Stimulated activated naive B cell treated with anti-CD40 and anti-IgM and Interleukin-4, amounts not matched to agents 10 μg/mL and 1 μg/mL and 100 μg/mL, for 72 hours (primary cell): Measurements from ENCODE around the gene SPRY4.
"Not testable (repeated sequence)": the region's sequence is repeated elsewhere in the genome, so short reads cannot be mapped to it uniquely, and the experiment has no call there.

ENCODE experiments used
- ATAC-seq, 2 donors: fragments of 150-1000 bp; cut with Tn5 transposase; replicated peaks; 2 replicates each; pipeline ENCODE4 v1.10.0; 2021; ENCODE audit warnings: moderate library complexity in 1 of 2
- DNase-seq: peaks from one replicate; pipeline ENCODE4 v3.0.0; 2021
- H3K27ac Mint-ChIP-seq: one replicate; pipeline ENCODE4 v1.8.0; 2022; ENCODE audit warnings: mild to moderate bottlenecking, mixed read lengths
- H3K27me3 Mint-ChIP-seq, 2 donors: one replicate each; pipeline ENCODE4 v1.8.0; 2022; ENCODE audit warnings: mixed read lengths in 2 of 2
- H3K36me3 Mint-ChIP-seq, 2 donors: one replicate each; pipeline ENCODE4 v1.8.0; 2022; ENCODE audit warnings: mixed read lengths in 2 of 2, mild to moderate bottlenecking in 1 of 2
- H3K4me1 Mint-ChIP-seq, 2 donors: one replicate each; pipeline ENCODE4 v1.8.0; 2022; ENCODE audit warnings: mixed read lengths in 2 of 2, mild to moderate bottlenecking in 1 of 2
- H3K4me3 Mint-ChIP-seq, 2 donors: one replicate each; pipeline ENCODE4 v1.8.0; 2022; ENCODE audit warnings: mild to moderate bottlenecking in 2 of 2, mixed read lengths in 2 of 2, moderate library complexity in 1 of 2
- H3K9me3 Mint-ChIP-seq, 2 donors: one replicate each; pipeline ENCODE4 v1.8.0; 2022; ENCODE audit warnings: mixed read lengths in 2 of 2, mild to moderate bottlenecking in 1 of 2

SPRY4 gene

DNA sequence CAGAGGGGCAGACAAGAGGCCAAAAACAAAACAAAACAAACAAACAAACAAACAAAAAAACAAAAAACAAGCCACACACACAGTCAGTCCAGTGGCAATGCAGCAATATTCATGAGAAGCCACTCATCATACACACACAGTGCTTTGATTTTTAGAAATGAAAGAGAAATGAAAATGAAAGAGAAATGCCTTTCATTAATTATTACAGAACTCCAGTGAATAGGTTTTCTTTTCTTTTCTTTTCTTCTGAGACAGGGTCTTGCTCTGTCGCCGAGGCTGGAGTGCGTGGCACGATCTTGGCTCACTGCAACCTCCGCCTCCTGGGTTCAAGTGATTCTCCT lies 36.9 kb downstream of the SPRY4 start:
- H3K27ac Mint-ChIP-seq: no peak overlapping the region

DNA sequence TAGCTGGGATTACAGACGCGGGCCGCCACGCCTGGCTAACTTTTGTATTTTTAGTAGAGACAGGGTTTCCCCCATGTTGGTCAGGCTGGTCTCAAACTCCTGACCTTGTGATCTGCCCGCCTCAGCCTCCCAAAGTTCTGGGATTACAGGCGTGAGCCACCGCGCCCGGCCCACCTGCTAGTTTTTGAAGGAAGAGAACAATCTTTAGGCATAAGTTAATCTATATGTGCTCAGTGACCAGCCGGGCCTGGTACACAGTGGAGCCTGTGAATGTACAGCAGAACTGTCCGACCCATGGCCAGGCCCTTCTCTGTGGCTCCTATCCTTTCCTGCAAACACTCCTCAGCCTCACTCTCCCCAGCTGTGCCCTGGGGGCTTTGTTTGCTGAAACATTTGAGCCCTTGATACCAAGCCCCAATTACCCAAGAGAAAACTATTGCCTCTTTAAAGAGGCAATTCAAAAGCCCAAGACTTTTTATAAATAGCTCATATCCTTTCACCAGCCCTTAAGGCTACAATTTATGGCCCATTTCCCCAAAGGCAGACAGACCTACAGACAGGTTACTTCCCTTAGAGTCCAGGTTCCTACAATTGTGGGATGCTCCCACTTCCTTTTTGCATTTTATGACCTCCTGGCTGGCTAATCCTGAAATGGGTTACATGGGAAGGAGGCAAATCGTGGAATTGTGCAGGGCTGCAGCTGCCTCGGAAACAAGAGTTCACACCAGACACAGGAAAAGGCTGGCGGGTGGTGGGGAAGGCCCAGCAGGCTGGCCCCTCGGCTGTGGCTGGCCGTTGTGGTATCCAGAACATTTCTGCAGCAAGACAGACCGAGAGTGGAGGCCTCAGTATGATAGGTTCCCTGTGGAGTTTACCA lies 37.5 kb downstream of the SPRY4 start:
- Mint-ChIP-seq H3K27ac (no peak overlapping the region), H3K4me3 (no peak overlapping the region), H3K4me1 (peaks cover 16 to 17% of the 10 kb centered on the region in 2 donors), H3K36me3 (no peaks in the 10 kb centered on the region), H3K27me3 (peaks cover 0 to 4% of the 10 kb centered on the region in 2 donors), H3K9me3 (no peaks in the 10 kb centered on the region)
- no peak for DNase-seq
- ATAC-seq: no peak

More for the DNA sequence above, 36.9 kb downstream of the SPRY4 start:
- no peaks in the 10 kb centered on the region for H3K36me3 Mint-ChIP-seq
- ATAC-seq (no peak), DNase-seq (no peak)
- no peak overlapping the region for H3K4me3 Mint-ChIP-seq
- peaks cover 16 to 17% of the 10 kb centered on the region in 2 donors for H3K4me1 Mint-ChIP-seq
- H3K9me3 Mint-ChIP-seq: no peaks in the 10 kb centered on the region
- H3K27me3 Mint-ChIP-seq: peaks cover 0 to 4% of the 10 kb centered on the region in 2 donors

DNA sequence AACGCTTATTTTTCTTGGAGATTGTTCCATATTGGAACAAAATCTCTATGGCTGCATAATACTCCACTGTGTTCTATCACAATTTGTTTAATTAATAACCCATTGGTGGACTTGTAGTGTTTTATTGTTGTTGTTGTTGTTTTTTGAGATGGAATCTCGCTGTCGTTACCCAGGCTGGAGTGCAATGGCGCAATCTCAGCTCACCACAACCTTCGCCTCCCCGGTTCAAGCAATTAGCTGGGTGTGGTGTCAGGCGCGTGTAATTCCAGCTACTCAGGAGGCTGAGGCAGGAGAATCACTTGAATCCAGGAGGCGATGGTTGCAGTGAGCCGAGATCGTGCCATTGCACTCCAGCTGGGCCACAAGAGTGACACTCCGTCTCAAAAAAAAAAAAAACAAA lies 38.7 kb downstream of the SPRY4 start:
- Mint-ChIP-seq H3K27me3 (peaks cover 0 to 4% of the 10 kb centered on the region in 2 donors), H3K27ac (no peak overlapping the region), H3K9me3 (no peaks in the 10 kb centered on the region), H3K4me3 (no peak overlapping the region), H3K4me1 (peaks cover 16 to 17% of the 10 kb centered on the region in 2 donors), H3K36me3 (no peaks in the 10 kb centered on the region)
- ATAC-seq (no peak), DNase-seq (no peak)

DNA sequence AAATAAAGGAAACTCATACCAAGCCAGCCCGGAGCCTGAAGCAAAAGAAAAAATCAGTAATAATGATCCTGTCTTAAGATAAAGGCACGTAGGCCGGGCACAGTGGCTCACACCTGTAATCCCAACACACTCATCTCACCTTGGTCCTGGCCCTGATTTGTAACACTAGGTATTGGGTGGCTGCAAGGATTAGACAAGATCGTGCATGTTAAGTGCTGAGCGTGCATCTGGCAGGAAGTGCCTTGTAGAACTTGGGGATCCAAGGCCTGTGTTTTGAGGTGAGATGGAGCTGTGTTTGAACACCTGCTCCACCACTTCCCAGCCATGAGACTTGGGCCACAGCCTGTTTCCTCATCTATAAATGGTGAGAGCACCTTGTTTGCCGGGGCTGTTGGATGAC lies 41.5 kb downstream of the SPRY4 start:
- Mint-ChIP-seq H3K4me3 (no peak overlapping the region), H3K36me3 (no peaks in the 10 kb centered on the region), H3K27ac (no peak overlapping the region), H3K4me1 (peaks cover 11 to 13% of the 10 kb centered on the region in 2 donors), H3K27me3 (peaks cover 0 to 4% of the 10 kb centered on the region in 2 donors), H3K9me3 (no peaks in the 10 kb centered on the region)
- DNase-seq: no peak
- ATAC-seq: no peak

DNA sequence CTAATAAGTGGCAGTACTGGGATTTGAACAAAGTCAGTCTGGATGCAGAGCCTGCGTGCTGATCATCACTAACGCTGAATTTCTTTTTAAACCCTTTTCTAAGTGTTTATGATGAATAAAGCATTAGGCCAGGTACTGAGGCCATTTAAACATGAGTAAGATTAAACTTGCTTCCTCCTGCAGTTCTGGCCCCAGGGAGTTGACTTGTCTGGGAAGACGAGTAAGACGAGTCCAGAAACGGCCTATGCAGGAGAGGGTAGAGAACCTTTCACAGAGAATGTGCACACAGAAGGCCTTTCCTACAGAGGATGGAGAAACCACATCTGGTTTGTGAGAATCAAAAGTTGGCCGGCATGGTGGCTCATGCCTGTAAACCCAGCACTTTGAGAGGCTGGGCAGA lies 42.9 kb downstream of the SPRY4 start:
- Mint-ChIP-seq H3K27me3 (no peaks in the 10 kb centered on the region), H3K36me3 (no peaks in the 10 kb centered on the region), H3K9me3 (no peaks in the 10 kb centered on the region), H3K27ac (no peak overlapping the region), H3K4me3 (no peak overlapping the region), H3K4me1 (no peaks in the 10 kb centered on the region)
- ATAC-seq: no peak
- DNase-seq: no peak

DNA sequence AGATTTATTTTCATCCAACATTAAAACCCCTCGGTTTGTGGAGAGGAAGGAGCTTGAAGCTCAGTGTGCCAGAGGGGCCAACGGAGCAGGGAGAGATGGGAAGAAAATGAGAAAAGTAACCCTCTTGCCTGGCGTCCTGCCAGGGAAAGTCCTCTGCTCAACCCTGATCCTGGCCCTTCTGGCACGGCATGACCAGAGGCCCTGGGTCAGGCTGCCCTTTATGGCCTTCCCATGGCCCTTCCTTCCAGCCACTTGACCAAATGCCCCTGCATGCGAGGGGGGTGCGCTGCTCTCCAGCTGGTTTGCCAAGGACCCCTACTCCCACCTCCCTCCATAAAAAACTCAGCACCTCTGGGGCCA lies 43.8 kb downstream of the SPRY4 start:
- Mint-ChIP-seq H3K36me3 (no peaks in the 10 kb centered on the region), H3K27me3 (no peaks in the 10 kb centered on the region), H3K27ac (no peak overlapping the region), H3K4me1 (no peaks in the 10 kb centered on the region), H3K9me3 (no peaks in the 10 kb centered on the region), H3K4me3 (no peak overlapping the region)
- ATAC-seq: no peak
- no peak for DNase-seq

DNA sequence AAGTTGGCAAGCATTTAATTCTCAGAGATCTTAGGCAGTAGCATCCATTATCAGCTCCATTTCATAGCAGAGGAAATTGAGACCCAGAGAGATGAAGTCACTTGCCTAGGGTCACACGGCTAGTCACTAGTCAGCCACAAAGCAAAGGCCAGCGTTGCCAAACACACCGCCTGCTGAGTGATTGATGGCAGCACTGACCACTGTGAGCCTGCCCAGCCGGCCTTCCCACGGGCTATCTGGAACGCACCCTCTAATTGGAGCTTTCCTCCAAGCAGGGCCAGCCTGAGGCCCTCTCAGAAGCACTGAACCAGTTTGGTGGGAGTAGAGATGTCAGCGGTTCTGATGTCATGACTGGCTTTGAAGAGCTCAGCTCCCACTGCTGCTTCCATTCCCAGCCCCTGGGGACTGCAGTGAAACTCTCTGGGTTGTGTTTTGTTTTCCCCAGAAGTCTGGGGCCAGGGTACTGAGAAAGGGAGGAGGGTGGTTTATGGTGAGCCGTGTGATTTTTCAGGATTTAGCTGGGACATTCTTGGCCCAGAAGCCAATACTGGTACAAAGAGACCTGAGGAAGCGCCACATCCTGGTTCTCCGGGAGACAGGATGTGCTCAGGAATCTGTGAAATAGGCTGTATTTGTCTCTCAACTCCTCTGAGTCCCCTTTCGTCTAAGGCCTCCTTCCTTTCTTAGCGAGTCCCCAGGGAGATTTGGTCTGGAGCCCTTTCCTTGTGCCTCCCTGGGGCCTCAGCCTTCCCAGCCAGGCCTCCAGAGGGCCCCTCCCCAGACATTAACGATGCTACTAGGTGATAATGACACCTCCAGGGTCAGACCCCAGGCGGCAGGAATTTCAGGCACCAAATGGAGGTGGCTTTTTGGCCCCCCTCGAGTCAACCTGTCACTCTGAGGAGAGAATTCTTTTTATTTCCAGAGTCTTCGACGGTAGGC lies 44.5 kb downstream of the SPRY4 start:
- no peak for DNase-seq
- Mint-ChIP-seq H3K4me3 (no peak overlapping the region), H3K27me3 (no peaks in the 10 kb centered on the region), H3K9me3 (no peaks in the 10 kb centered on the region), H3K4me1 (no peaks in the 10 kb centered on the region), H3K27ac (no peak overlapping the region), H3K36me3 (no peaks in the 10 kb centered on the region)
- no peak for ATAC-seq

DNA sequence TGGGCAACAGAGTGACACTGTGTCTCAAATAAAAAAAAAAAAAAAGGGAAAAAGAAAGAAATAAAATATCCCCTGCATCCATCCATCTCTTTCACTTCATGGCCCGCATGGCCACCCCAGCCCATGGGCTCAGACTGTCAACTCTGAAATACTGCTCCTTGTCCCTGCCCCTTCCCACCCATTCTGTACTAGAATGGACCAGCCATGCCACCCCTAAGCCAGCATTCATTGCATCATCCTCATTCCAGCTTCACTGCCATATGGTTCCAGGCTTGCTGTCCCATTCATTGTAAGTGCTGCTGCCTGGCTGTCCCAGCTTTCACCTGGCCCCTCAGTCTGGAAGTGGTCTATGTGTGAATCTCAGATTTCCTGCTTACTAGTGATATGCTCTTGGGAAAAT lies 46.2 kb downstream of the SPRY4 start:
- DNase-seq (no peak), ATAC-seq (no peak)
- Mint-ChIP-seq H3K27ac (no peak overlapping the region), H3K36me3 (no peaks in the 10 kb centered on the region), H3K9me3 (no peaks in the 10 kb centered on the region), H3K4me1 (no peaks in the 10 kb centered on the region), H3K4me3 (no peak overlapping the region), H3K27me3 (peaks cover 0 to 3% of the 10 kb centered on the region in 2 donors)

DNA sequence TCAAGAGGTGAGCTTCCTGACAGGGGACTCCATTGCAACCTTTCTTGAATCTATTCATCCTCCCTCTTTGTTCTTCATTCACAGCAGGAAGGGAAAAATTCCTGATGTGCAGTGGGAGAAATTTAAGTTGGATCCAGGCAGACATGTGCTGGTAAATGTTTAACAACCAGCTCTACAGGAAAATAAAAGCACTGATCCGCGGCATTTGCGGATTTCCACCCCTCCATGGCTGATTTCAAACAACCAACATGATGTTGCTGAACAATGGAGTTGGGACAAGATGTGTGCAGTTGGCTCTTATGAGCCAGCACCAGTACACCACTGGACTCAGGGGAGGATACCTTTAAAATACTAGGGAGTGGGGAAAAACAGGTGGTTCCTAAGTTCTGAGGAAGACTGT lies 47.0 kb downstream of the SPRY4 start:
- Mint-ChIP-seq H3K27me3 (peaks cover 0 to 6% of the 10 kb centered on the region in 2 donors), H3K9me3 (no peaks in the 10 kb centered on the region), H3K36me3 (no peaks in the 10 kb centered on the region), H3K27ac (no peak overlapping the region), H3K4me1 (no peaks in the 10 kb centered on the region), H3K4me3 (no peak overlapping the region)
- DNase-seq: no peak
- ATAC-seq: no peak

DNA sequence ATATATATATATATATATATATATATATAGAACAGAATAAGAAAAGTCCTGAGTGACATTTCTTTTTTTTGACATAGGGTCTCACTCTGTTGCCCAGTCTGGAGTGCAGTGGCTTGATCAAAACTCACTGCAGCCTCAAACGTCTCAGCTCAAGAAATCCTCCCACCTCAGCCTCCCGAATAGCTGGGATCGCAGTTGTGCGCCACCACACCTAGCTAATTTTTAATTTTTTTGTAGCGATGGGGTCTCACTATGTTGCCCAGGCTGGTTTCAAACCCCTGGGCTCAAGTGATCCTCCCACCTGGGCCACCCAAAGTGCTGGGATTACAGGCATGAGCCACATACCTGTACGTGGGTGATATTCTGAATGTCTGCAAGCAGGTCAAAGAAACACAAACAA lies 48.3 kb downstream of the SPRY4 start:
- Mint-ChIP-seq H3K27ac (no peak overlapping the region), H3K36me3 (no peaks in the 10 kb centered on the region), H3K4me3 (no peak overlapping the region), H3K27me3 (peaks cover 0 to 6% of the 10 kb centered on the region in 2 donors), H3K4me1 (no peaks in the 10 kb centered on the region), H3K9me3 (no peaks in the 10 kb centered on the region)
- DNase-seq (no peak), ATAC-seq (no peak)

DNA sequence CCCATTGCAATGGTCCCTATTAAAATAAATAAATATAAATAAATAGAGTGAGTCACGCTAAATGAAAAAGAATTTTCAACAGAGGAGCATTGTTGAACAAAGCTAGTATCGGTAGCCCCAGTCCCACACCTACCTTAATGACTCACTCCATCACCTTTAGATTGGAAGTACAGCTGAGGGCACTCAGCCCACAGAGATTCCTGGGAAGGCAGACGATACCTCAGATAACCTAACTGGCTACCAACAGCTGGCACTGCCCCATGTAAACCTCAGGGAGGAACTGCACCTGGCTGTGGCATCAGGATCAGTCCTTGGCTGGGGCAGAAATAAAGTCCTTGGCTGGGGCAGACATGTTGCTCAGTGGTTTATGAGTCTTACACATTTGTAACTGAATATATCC lies 49.3 kb downstream of the SPRY4 start:
- no peak overlapping the region for H3K27ac Mint-ChIP-seq
- no peaks in the 10 kb centered on the region for H3K36me3 Mint-ChIP-seq
- H3K4me3 Mint-ChIP-seq: no peak overlapping the region
- no peaks in the 10 kb centered on the region for H3K4me1 Mint-ChIP-seq
- DNase-seq (no peak), ATAC-seq (no peak)
- H3K9me3 Mint-ChIP-seq: no peaks in the 10 kb centered on the region
- H3K27me3 Mint-ChIP-seq: peaks cover 0 to 12% of the 10 kb centered on the region in 2 donors

DNA sequence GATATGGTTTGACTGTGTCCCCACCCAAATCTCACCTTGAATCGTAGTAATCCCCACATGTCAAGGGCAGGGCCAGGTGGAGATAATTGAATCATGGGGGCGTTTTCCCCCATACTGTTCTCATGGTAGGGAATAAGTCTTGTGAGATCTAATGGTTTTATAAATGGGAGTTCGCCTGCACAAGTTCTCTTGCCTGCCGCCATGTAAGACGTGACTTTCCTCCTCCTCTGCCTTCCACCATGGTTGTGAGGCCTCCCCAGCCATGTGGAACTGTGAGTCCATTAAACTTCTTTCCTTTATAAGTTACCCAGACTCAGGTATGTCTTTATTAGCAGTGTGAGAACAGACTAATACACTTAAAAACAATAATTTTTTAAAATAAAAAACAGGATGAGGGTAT lies 52.2 kb downstream of the SPRY4 start:
- peaks cover 7 to 18% of the 10 kb centered on the region in 2 donors for H3K27me3 Mint-ChIP-seq
- not testable (repeated sequence) for H3K36me3 Mint-ChIP-seq, H3K9me3 Mint-ChIP-seq, H3K4me3 Mint-ChIP-seq, H3K27ac Mint-ChIP-seq, H3K4me1 Mint-ChIP-seq, DNase-seq, ATAC-seq

DNA sequence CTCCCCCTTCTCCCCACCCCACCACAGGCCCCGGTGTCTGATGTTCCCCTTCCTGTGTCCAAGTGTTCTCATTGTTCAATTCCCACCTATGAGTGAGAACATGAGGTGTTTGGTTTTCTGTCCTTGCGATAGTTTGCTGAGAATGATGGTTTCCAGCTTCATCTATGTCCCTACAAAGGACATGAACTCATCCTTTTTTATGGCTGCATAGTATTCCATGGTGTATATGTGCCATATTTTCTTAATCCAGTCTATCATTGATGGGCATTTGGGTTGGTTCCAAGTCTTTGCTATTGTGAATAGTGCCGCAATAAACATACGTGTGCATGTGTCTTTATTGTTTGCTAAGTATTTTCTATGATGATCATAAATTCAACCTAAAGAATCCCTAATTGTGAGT lies 60.7 kb downstream of the SPRY4 start:
- peaks cover 13 to 17% of the 10 kb centered on the region in 2 donors for H3K27me3 Mint-ChIP-seq
- DNase-seq, H3K9me3 Mint-ChIP-seq, H3K4me3 Mint-ChIP-seq, ATAC-seq, H3K36me3 Mint-ChIP-seq, H3K27ac Mint-ChIP-seq, H3K4me1 Mint-ChIP-seq: not testable (repeated sequence)

DNA sequence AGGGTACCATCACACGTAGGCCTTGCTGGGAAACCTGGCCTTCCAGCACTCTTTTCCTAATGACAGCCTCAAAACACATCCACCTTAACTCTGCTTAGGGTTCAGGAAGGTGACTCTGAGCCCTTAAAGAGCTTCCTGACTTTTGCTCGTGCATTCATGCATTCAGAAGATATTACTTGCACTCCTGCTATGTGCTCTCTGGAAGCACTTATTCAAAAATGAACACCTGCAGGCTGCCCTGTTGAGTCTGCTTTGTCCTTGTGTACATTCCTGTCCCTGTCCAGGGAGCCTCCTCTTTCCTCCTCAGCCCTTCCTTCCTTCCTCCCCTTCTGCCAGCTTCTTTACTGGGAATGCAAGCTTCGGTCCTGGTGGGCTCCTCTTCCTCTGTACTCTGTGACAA lies 61.5 kb downstream of the SPRY4 start:
- DNase-seq: no peak
- Mint-ChIP-seq H3K27me3 (peaks cover 10 to 13% of the 10 kb centered on the region in 2 donors), H3K4me1 (no peaks in the 10 kb centered on the region), H3K36me3 (peaks cover 0 to 1% of the 10 kb centered on the region in 2 donors), H3K4me3 (no peak overlapping the region), H3K9me3 (peaks cover 3 to 4% of the 10 kb centered on the region in 2 donors), H3K27ac (no peak overlapping the region)
- no peak for ATAC-seq

DNA sequence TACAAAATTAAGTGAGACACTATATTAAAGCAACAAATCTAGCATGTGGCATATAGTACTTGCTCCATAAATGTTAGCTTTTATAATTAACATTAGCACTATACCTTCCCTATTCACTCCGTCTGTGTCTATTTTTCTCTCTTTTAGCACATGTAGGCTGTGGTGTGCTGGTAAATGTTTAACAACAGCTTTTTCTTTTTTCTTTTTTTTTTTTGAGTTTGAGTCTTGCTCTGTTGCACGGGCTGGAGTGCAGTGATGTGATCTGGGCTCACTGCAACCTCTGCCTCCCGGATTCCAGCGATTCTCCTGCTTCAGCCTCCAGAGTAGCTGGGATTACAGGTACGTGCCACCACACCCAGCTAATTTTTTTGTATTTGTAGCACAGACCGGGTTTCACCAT lies 62.1 kb downstream of the SPRY4 start:
- DNase-seq: no peak
- Mint-ChIP-seq H3K4me1 (no peaks in the 10 kb centered on the region), H3K27me3 (peaks cover 9 to 11% of the 10 kb centered on the region in 2 donors), H3K9me3 (peaks cover 3 to 4% of the 10 kb centered on the region in 2 donors), H3K36me3 (peaks cover 0 to 1% of the 10 kb centered on the region in 2 donors), H3K4me3 (no peak overlapping the region), H3K27ac (no peak overlapping the region)
- ATAC-seq: no peak
